MM.1S (cell line): ENCODE data around the gene DDHD1.

Experiments
- DNase-seq: peaks from one replicate; pipeline ENCODE4 v3.0.0-alpha.2; 2015
- H2AFZ ChIP-seq: fragments of 300-600 bp; sonication (generic); 2 replicates; pipeline ENCODE4 v1.6.0; 2016; ENCODE audit warnings: antibody characterized with exemption, low read length
- H3F3A ChIP-seq: fragments of 300-600 bp; sonication (generic); 2 replicates; pipeline ENCODE4 v1.6.1; 2016; ENCODE audit warnings: mild to moderate bottlenecking, antibody characterized with exemption, low read length, moderate library complexity, mixed read lengths; ENCODE audit not compliant: insufficient read depth
- H3K27ac ChIP-seq: fragments of 300-600 bp; sonication (generic); 2 replicates; pipeline ENCODE4 v1.5.1; 2016; ENCODE audit warnings: mild to moderate bottlenecking, low read length
- H3K27me3 ChIP-seq: fragments of 300-600 bp; sonication (generic); replicated peaks from 2 replicates; pipeline ENCODE4 v1.6.0; 2016; ENCODE audit warnings: low read length; ENCODE audit not compliant: insufficient read depth
- H3K36me3 ChIP-seq: fragments of 300-600 bp; sonication (generic); replicated peaks from 2 replicates; pipeline ENCODE4 v1.6.1; 2016; ENCODE audit warnings: mild to moderate bottlenecking, low read length, mixed read lengths; ENCODE audit not compliant: insufficient read depth
- H3K4me1 ChIP-seq: fragments of 300-600 bp; sonication (generic); 2 replicates; pipeline ENCODE4 v1.6.1; 2016; ENCODE audit warnings: low read length, mixed read lengths
- H3K4me2 ChIP-seq: fragments of 300-600 bp; sonication (generic); 2 replicates; pipeline ENCODE4 v1.6.0; 2016; ENCODE audit warnings: low read depth, low read length
- H3K4me3 ChIP-seq: fragments of 300-600 bp; sonication (generic); 2 replicates; pipeline ENCODE4 v1.5.1; 2016; ENCODE audit warnings: low read length, mixed read lengths
- H3K79me2 ChIP-seq: fragments of 300-600 bp; sonication (generic); 2 replicates; pipeline ENCODE4 v1.6.1; 2016; ENCODE audit warnings: mixed run types, low read length, mixed read lengths
- H3K9ac ChIP-seq: fragments of 300-600 bp; sonication (generic); 2 replicates; pipeline ENCODE4 v1.6.1; 2016; ENCODE audit warnings: low read length, mixed read lengths
- H3K9me2 ChIP-seq: fragments of 300-600 bp; sonication (generic); replicated peaks from 2 replicates; pipeline ENCODE4 v1.6.1; 2016; ENCODE audit warnings: mild to moderate bottlenecking, low read length, mixed read lengths; ENCODE audit not compliant: insufficient read depth
- H3K9me3 ChIP-seq: fragments of 300-600 bp; sonication (generic); replicated peaks from 2 replicates; pipeline ENCODE4 v1.6.1; 2016; ENCODE audit warnings: mild to moderate bottlenecking, low read length, mixed read lengths; ENCODE audit not compliant: insufficient read depth
- H4K20me1 ChIP-seq: fragments of 300-600 bp; sonication (generic); 2 replicates; pipeline ENCODE4 v1.6.1; 2016; ENCODE audit warnings: mild to moderate bottlenecking, low read length, moderate library complexity, mixed read lengths; ENCODE audit not compliant: insufficient read depth
- CTCF ChIP-seq: fragments of 300-600 bp; sonication (generic); IDR thresholded peaks from 2 replicates; pipeline ENCODE4 v1.5.1; 2016; ENCODE audit warnings: antibody characterized with exemption, low read length, mixed read lengths
- EZH2 ChIP-seq: fragments of 300-600 bp; sonication (generic); optimal IDR thresholded peaks from 2 replicates; pipeline ENCODE3; 2017; ENCODE audit warnings: low read depth, mild to moderate bottlenecking, antibody characterized with exemption, low read length, mixed read lengths
- EZH2phosphoT487 ChIP-seq: fragments of 300-600 bp; sonication (generic); IDR thresholded peaks from 2 replicates; pipeline ENCODE4 v1.6.1; 2018; ENCODE audit warnings: antibody characterized with exemption, low read length

The DDHD1 gene

GRCh38 chr14:53006931-53007562 is 146.1 kb downstream of the DDHD1 start:
- TF ChIP-seq EZH2 = no peak
- TF ChIP-seq CTCF = no peak
- TF ChIP-seq EZH2phosphoT487 = no peak
- DNase-seq = no peak

GRCh38 chr14:53004976-53005375 is 148.1 kb downstream of the DDHD1 start:
- Histone ChIP-seq H2AFZ (no peak overlapping the region), H3K9me2 (no peaks in the 10 kb centered on the region), H3K27me3 (no peaks in the 10 kb centered on the region), H3K9ac (no peak overlapping the region), H3K36me3 (no peaks in the 10 kb centered on the region), H3K27ac (no peak overlapping the region), H3K9me3 (no peaks in the 10 kb centered on the region), H3F3A (no peaks in the 10 kb centered on the region), H3K4me1 (no peaks in the 10 kb centered on the region), H3K4me2 (no peak overlapping the region), H3K79me2 (no peaks in the 10 kb centered on the region), H3K4me3 (no peak overlapping the region), H4K20me1 (no peaks in the 10 kb centered on the region)
- DNase-seq = no peak
- TF ChIP-seq CTCF (no peak), EZH2phosphoT487 (no peak), EZH2 (no peak)

More at GRCh38 chr14:53006931-53007562, 146.1 kb downstream of the DDHD1 start:
- no peaks in the 10 kb centered on the region for H4K20me1 ChIP-seq
- no peak overlapping the region for H3K9ac ChIP-seq
- no peaks in the 10 kb centered on the region for H3K36me3 ChIP-seq
- H3K9me3 ChIP-seq = no peaks in the 10 kb centered on the region
- no peaks in the 10 kb centered on the region for H3K9me2 ChIP-seq
- H3K4me2 ChIP-seq = no peak overlapping the region
- H3K79me2 ChIP-seq = no peaks in the 10 kb centered on the region
- H2AFZ ChIP-seq = no peak overlapping the region
- no peaks in the 10 kb centered on the region for H3F3A ChIP-seq
- H3K27ac ChIP-seq = no peak overlapping the region
- no peak overlapping the region for H3K4me3 ChIP-seq
- H3K4me1 ChIP-seq = no peaks in the 10 kb centered on the region
- H3K27me3 ChIP-seq = no peaks in the 10 kb centered on the region

GRCh38 chr14:53003776-53004175 is 149.3 kb downstream of the DDHD1 start:
- Histone ChIP-seq H4K20me1 (no peaks in the 10 kb centered on the region), H3F3A (no peaks in the 10 kb centered on the region), H3K9me2 (no peaks in the 10 kb centered on the region), H3K27ac (no peak overlapping the region), H3K4me2 (no peak overlapping the region), H3K9me3 (no peaks in the 10 kb centered on the region), H3K4me1 (no peaks in the 10 kb centered on the region), H3K4me3 (no peak overlapping the region), H2AFZ (no peak overlapping the region), H3K36me3 (no peaks in the 10 kb centered on the region), H3K27me3 (no peaks in the 10 kb centered on the region), H3K9ac (no peak overlapping the region), H3K79me2 (no peaks in the 10 kb centered on the region)
- no peak for DNase-seq
- TF ChIP-seq CTCF = no peak
- TF ChIP-seq EZH2phosphoT487 = no peak
- TF ChIP-seq EZH2 = no peak
